Mesothelial cell of epicardium (in vitro differentiated cells): ENCODE measurements around the gene LSM3. TPM values are rescaled to one million over a fixed set of nuclear protein-coding genes. Genes with fewer than 3 reads are reported as not detected.

ENCODE experiments used
- DNase-seq, 2 experiments: peaks; one replicate each; pipeline ENCODE4 v3.0.0; 2021; ENCODE audit warnings: low spot score in 2 of 2; ENCODE audit not compliant: unreplicated experiment in 2 of 2
- H3K27ac Mint-ChIP-seq: 2 replicates; pipeline ENCODE4 v1.8.0; 2021; ENCODE audit warnings: mixed read lengths
- H3K27me3 Mint-ChIP-seq: 2 replicates; pipeline ENCODE4 v1.8.0; 2021; ENCODE audit warnings: low read depth, mixed read lengths
- H3K36me3 Mint-ChIP-seq: 2 replicates; pipeline ENCODE4 v1.8.0; 2021; ENCODE audit warnings: mixed read lengths
- H3K4me1 Mint-ChIP-seq: 2 replicates; pipeline ENCODE4 v1.8.0; 2021; ENCODE audit warnings: mixed read lengths
- H3K4me3 Mint-ChIP-seq: 2 replicates; pipeline ENCODE4 v1.8.0; 2021; ENCODE audit warnings: mild to moderate bottlenecking, moderate library complexity, mixed read lengths
- H3K9me3 Mint-ChIP-seq: 2 replicates; pipeline ENCODE4 v1.8.0; 2021; ENCODE audit warnings: mixed read lengths
- CTCF ChIP-seq: fragments of 200-600 bp; sonication (generic); IDR thresholded peaks from one replicate; pipeline ENCODE4 v1.5.0; 2021; ENCODE audit warnings: antibody characterized with exemption; ENCODE audit not compliant: unreplicated experiment
- total RNA-seq: library from RNA; stranded (reverse); gene quantifications from 3 replicates; pipeline ENCODE4 v1.2.1, GENCODE V29; 2021

LSM3 gene
- total RNA-seq, 1 donor from 2014 or later: 9.6 TPM

GRCh38 chr3:14211621-14212020 is 33.0 kb downstream of the LSM3 start:
- DNase-seq: no peak
- no peak for TF ChIP-seq CTCF
- H3K27me3 Mint-ChIP-seq: no peaks in the 10 kb centered on the region
- peaks cover 35% of the 10 kb centered on the region for H3K4me1 Mint-ChIP-seq
- no peak overlapping the region for H3K27ac Mint-ChIP-seq
- H3K4me3 Mint-ChIP-seq: no peak overlapping the region
- no peaks in the 10 kb centered on the region for H3K36me3 Mint-ChIP-seq
- no peaks in the 10 kb centered on the region for H3K9me3 Mint-ChIP-seq

- no peak for DNase-seq
- Mint-ChIP-seq H3K36me3 (no peaks in the 10 kb centered on the region), H3K4me3 (no peak overlapping the region), H3K4me1 (peaks cover 35% of the 10 kb centered on the region), H3K27me3 (no peaks in the 10 kb centered on the region), H3K27ac (no peak overlapping the region), H3K9me3 (no peaks in the 10 kb centered on the region)
- TF ChIP-seq CTCF: no peak
Measured at GRCh38 chr3:14212032-14212431, 33.4 kb downstream of the LSM3 start.

GRCh38 chr3:14213066-14213774 is 34.6 kb downstream of the LSM3 start:
- no peak for TF ChIP-seq CTCF
- Mint-ChIP-seq H3K27ac (no peak overlapping the region), H3K27me3 (no peaks in the 10 kb centered on the region), H3K4me1 (peaks cover 35% of the 10 kb centered on the region), H3K4me3 (no peak overlapping the region), H3K36me3 (no peaks in the 10 kb centered on the region), H3K9me3 (no peaks in the 10 kb centered on the region)
- no peak for DNase-seq

GRCh38 chr3:14214764-14215163 is 36.1 kb downstream of the LSM3 start:
- peaks cover 4% of the 10 kb centered on the region for H3K9me3 Mint-ChIP-seq
- H3K27ac Mint-ChIP-seq: no peak overlapping the region
- no peak for DNase-seq
- H3K36me3 Mint-ChIP-seq: peaks cover under 1% of the 10 kb centered on the region
- no peaks in the 10 kb centered on the region for H3K27me3 Mint-ChIP-seq
- peaks cover 21% of the 10 kb centered on the region for H3K4me1 Mint-ChIP-seq
- TF ChIP-seq CTCF: no peak
- H3K4me3 Mint-ChIP-seq: no peak overlapping the region

- peak overlapping the region; percentile 52 for H3K27ac Mint-ChIP-seq
- peaks cover 20% of the 10 kb centered on the region for H3K9me3 Mint-ChIP-seq
- H3K36me3 Mint-ChIP-seq: peaks cover 6% of the 10 kb centered on the region
- H3K4me3 Mint-ChIP-seq: peak overlapping the region; percentile 60
- DNase-seq: no peak
- peak; percentile 15 for TF ChIP-seq CTCF
- peaks cover 4% of the 10 kb centered on the region for H3K4me1 Mint-ChIP-seq
- no peaks in the 10 kb centered on the region for H3K27me3 Mint-ChIP-seq
Measured at GRCh38 chr3:14216257-14217048, 37.8 kb downstream of the LSM3 start.
